Liver (tissue), 9 donors: ENCODE measurements around the gene GPATCH2. TPM values are rescaled to one million over a fixed set of nuclear protein-coding genes. Genes with fewer than 3 reads are reported as not detected.
A peak's percentile ranks its signal among the peaks of the same experiment; 100 is the strongest.

Experiments used
- DNase-seq: peaks from one replicate; pipeline ENCODE4 v3.0.0-alpha.2; 2017; ENCODE audit warnings: low spot score
- H3K27ac ChIP-seq, 2 donors: one replicate each; pipeline ENCODE4 v1.7.0; 2013; ENCODE audit warnings: inconsistent platforms in 2 of 2, low read length in 2 of 2, control low read depth in 1 of 2, low read depth in 1 of 2, mild to moderate bottlenecking in 1 of 2
- H3K27me3 ChIP-seq, 4 donors: one replicate each; pipeline versions ENCODE4 v1.6.1 to v1.7.0; 2013; ENCODE audit warnings: low read length in 3 of 4, inconsistent platforms in 1 of 4, mild to moderate bottlenecking in 1 of 4, moderate library complexity in 1 of 4; ENCODE audit not compliant: control insufficient read depth in 4 of 4, insufficient read depth in 4 of 4
- H3K36me3 ChIP-seq, 4 donors: one replicate each; pipeline versions ENCODE4 v1.6.1 to v1.7.0; 2013; ENCODE audit warnings: low read length in 3 of 4, mild to moderate bottlenecking in 3 of 4, low read depth in 1 of 4, moderate library complexity in 1 of 4; ENCODE audit not compliant: control insufficient read depth in 4 of 4, insufficient read depth in 3 of 4
- H3K4me1 ChIP-seq, 4 donors: one replicate each; pipeline versions ENCODE4 v1.6.1 to v1.7.0; 2013; ENCODE audit warnings: low read length in 3 of 4, mild to moderate bottlenecking in 3 of 4, moderate library complexity in 1 of 4; ENCODE audit not compliant: control insufficient read depth in 4 of 4, insufficient read depth in 4 of 4
- H3K4me3 ChIP-seq, 3 donors: one replicate each; pipeline versions ENCODE4 v1.6.1 to v1.7.0; 2013; ENCODE audit warnings: low read length in 3 of 3, control low read depth in 1 of 3, low read depth in 1 of 3, mild to moderate bottlenecking in 1 of 3
- H3K9ac ChIP-seq, 2 donors: one replicate each; pipeline ENCODE4 v1.7.0; 2013; ENCODE audit warnings: low read length in 2 of 2, mild to moderate bottlenecking in 2 of 2, moderate library complexity in 2 of 2, control low read depth in 1 of 2, low read depth in 1 of 2
- H3K9me3 ChIP-seq, 4 donors: one replicate each; pipeline versions ENCODE4 v1.6.1 to v1.7.0; 2013; ENCODE audit warnings: low read length in 3 of 4; ENCODE audit not compliant: control insufficient read depth in 4 of 4
- EGR1 ChIP-seq, 2 donors: IDR thresholded peaks; 2 replicates each; pipeline ENCODE4 v1.6.1; 2016 to 2018; ENCODE audit warnings: antibody characterized with exemption in 2 of 2, low read depth in 2 of 2
- FOXA1 ChIP-seq: IDR thresholded peaks from 2 replicates; pipeline ENCODE4 v1.6.1; 2016; ENCODE audit warnings: antibody characterized with exemption
- FOXA2 ChIP-seq: IDR thresholded peaks from 2 replicates; pipeline ENCODE4 v1.6.1; 2016; ENCODE audit warnings: antibody characterized with exemption
- GABPA ChIP-seq, 2 donors: IDR thresholded peaks in 1 of 2; conservative IDR thresholded peaks in 1 of 2; 2 replicates each; pipeline ENCODE4 v1.6.1; 2016; ENCODE audit warnings: antibody characterized with exemption in 2 of 2, mild to moderate bottlenecking in 1 of 2, moderate library complexity in 1 of 2
- HNF4A ChIP-seq, 2 donors: conservative IDR thresholded peaks; 2 replicates each; pipeline ENCODE4 v1.6.1; 2016; ENCODE audit warnings: antibody characterized with exemption in 2 of 2, mild to moderate bottlenecking in 2 of 2
- HNF4G ChIP-seq: IDR thresholded peaks from 2 replicates; pipeline ENCODE4 v1.6.1; 2016; ENCODE audit warnings: antibody characterized with exemption
- JUND ChIP-seq, 2 donors: IDR thresholded peaks; 2 replicates each; pipeline ENCODE4 v1.6.1; 2016; ENCODE audit warnings: antibody characterized with exemption in 2 of 2
- NR2F2 ChIP-seq: IDR thresholded peaks from 2 replicates; pipeline ENCODE4 v1.6.1; 2016; ENCODE audit warnings: antibody characterized with exemption
- RAD21 ChIP-seq, 2 donors: IDR thresholded peaks; 2 replicates each; pipeline ENCODE4 v1.6.1; 2016; ENCODE audit warnings: antibody characterized with exemption in 2 of 2, mild to moderate bottlenecking in 2 of 2
- RXRA ChIP-seq, 2 donors: IDR thresholded peaks; 2 replicates each; pipeline ENCODE4 v1.6.1; 2017 to 2018; ENCODE audit warnings: antibody characterized with exemption in 2 of 2, mild to moderate bottlenecking in 1 of 2
- SP1 ChIP-seq: IDR thresholded peaks from 2 replicates; pipeline ENCODE4 v1.6.1; 2018; ENCODE audit warnings: antibody characterized with exemption, mild to moderate bottlenecking
- TAF1 ChIP-seq: conservative IDR thresholded peaks from 2 replicates; pipeline ENCODE4 v1.6.1; 2016; ENCODE audit warnings: antibody characterized with exemption, mild to moderate bottlenecking
- YY1 ChIP-seq: IDR thresholded peaks from 2 replicates; pipeline ENCODE4 v1.6.1; 2016; ENCODE audit warnings: antibody characterized with exemption, mild to moderate bottlenecking
- WGBS: extraction: QIAGEN DNeasy Blood & Tissue Kit; methylation state at CpG from one replicate; pipeline ENCODE4 v1.1.7; 2013; 5-methylcytosine and 5-hydroxymethylcytosine counted together
- polyA plus RNA-seq, 2 donors: library from polyadenylated mRNA; stranded (reverse) in 1 of 2; unstranded in 1 of 2; fragments of 200-250 nt in 1 of 2; fragments of >200 nt in 1 of 2; fragmentation: Nextera tagmentation in 1 of 2; extraction: Ambion mirVana in 1 of 2; gene quantifications; one replicate each; pipeline versions ENCODE4 v1.2.1 to v1.2.3, GENCODE V29; 2013 to 2015
- total RNA-seq, 2 donors: library from RNA; depleted of rRNA; stranded (reverse); fragments of >200 nt; gene quantifications; one replicate each; pipeline ENCODE4 v1.2.3, GENCODE V29; 2014
- TF ChIP-seq, protein P1 (sequence below): IDR thresholded peaks from 2 replicates; pipeline ENCODE4 v1.6.1; 2016; ENCODE audit warnings: antibody characterized with exemption, mild to moderate bottlenecking
- TF ChIP-seq, protein P2 (sequence below): IDR thresholded peaks from 2 replicates; pipeline ENCODE4 v1.6.1; 2016; ENCODE audit warnings: antibody characterized with exemption
- TF ChIP-seq, protein P3 (sequence below): IDR thresholded peaks from 2 replicates; pipeline ENCODE4 v1.6.1; 2016; ENCODE audit warnings: antibody characterized with exemption
- TF ChIP-seq, protein P4 (sequence below): IDR thresholded peaks from 2 replicates; pipeline ENCODE4 v1.6.1; 2016; ENCODE audit warnings: antibody characterized with exemption
- TF ChIP-seq, protein P5 (sequence below): fragments of 150-350 bp; IDR thresholded peaks from 2 replicates; pipeline ENCODE4 v1.5.1; 2017; ENCODE audit warnings: improper control_type of control experiment, low read depth, low read length; ENCODE audit not compliant: missing input control
- donor health status: healthy.
- donor health status: healthy.
- donor health status: healthy.
- donor health status: healthy.
- donor health status: healthy.

The GPATCH2 gene
- total and polyA plus RNA-seq, 4 donors = 1.6 to 11.2 (median 5.8) TPM

DNA sequence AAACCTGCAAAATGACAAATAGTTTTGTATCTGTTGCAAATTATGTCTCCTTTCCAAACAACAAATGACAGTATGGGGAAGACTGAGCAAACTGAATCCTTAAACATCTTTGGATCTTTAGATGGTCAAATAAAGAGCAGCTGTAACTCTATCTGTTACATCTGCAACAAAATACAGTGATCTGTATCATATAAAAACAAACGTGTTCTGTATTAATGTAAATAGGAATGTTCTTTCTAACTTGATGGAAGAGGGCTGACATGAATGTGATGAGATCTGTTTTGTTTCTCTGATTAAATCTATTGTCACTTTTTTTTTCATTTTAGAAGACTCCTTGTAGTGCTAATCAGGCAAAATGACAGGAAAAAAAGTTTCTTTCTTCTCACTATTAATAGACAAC, 159.5 kb downstream of the GPATCH2 start (continued):
- TF ChIP-seq, protein P1, sequence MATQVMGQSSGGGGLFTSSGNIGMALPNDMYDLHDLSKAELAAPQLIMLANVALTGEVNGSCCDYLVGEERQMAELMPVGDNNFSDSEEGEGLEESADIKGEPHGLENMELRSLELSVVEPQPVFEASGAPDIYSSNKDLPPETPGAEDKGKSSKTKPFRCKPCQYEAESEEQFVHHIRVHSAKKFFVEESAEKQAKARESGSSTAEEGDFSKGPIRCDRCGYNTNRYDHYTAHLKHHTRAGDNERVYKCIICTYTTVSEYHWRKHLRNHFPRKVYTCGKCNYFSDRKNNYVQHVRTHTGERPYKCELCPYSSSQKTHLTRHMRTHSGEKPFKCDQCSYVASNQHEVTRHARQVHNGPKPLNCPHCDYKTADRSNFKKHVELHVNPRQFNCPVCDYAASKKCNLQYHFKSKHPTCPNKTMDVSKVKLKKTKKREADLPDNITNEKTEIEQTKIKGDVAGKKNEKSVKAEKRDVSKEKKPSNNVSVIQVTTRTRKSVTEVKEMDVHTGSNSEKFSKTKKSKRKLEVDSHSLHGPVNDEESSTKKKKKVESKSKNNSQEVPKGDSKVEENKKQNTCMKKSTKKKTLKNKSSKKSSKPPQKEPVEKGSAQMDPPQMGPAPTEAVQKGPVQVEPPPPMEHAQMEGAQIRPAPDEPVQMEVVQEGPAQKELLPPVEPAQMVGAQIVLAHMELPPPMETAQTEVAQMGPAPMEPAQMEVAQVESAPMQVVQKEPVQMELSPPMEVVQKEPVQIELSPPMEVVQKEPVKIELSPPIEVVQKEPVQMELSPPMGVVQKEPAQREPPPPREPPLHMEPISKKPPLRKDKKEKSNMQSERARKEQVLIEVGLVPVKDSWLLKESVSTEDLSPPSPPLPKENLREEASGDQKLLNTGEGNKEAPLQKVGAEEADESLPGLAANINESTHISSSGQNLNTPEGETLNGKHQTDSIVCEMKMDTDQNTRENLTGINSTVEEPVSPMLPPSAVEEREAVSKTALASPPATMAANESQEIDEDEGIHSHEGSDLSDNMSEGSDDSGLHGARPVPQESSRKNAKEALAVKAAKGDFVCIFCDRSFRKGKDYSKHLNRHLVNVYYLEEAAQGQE = no peak
- TF ChIP-seq TAF1 (no peak), RAD21 (IDR thresholded peaks at IDR 0.05) (no peak)
- TF ChIP-seq, protein P2, sequence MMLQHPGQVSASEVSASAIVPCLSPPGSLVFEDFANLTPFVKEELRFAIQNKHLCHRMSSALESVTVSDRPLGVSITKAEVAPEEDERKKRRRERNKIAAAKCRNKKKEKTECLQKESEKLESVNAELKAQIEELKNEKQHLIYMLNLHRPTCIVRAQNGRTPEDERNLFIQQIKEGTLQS = no peak

DNA sequence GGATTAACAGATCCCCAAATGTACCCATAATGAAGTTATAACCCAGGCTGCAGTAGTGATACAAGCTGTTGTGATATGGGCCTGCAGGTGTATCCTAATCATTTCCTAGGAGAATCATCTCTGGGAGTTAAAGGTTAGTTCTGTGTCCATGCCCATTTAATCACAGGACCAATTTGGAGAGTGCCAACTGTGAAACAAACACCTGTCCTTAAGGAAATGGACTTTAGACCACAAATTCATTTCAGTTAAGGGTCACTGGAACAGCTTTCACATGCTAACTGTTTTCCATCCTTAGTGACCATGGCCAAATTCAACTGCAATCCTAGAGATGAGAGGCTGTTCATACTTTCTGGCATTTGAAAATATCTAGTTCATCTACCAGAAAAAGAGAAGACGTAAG, 160.9 kb downstream of the GPATCH2 start:
- TF ChIP-seq RXRA (IDR thresholded peaks at IDR 0.05) (peak in 1 of 2 donors; percentile 27), HNF4A (conservative IDR thresholded peaks at IDR 0.05) (peak; percentile 75 to 80), GABPA (IDR thresholded peaks at IDR 0.05 in 1 of 2, conservative IDR thresholded peaks at IDR 0.05 in 1 of 2) (no peak), RAD21 (IDR thresholded peaks at IDR 0.05) (no peak), SP1 (peak; percentile 17)
- TF ChIP-seq, protein P3, sequence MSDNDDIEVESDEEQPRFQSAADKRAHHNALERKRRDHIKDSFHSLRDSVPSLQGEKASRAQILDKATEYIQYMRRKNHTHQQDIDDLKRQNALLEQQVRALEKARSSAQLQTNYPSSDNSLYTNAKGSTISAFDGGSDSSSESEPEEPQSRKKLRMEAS = no peak
- H3K9ac ChIP-seq = no peak overlapping the region
- no peaks in the 10 kb centered on the region for H3K4me1 ChIP-seq
- no peak overlapping the region for H3K27ac ChIP-seq
- no peaks in the 10 kb centered on the region for H3K27me3 ChIP-seq
- H3K4me3 ChIP-seq = no peak overlapping the region
- H3K36me3 ChIP-seq = no peaks in the 10 kb centered on the region
- DNase-seq = no peak
- H3K9me3 ChIP-seq = peaks cover 0 to 4% (median 3%) of the 10 kb centered on the region in 4 donors
- 93% methylated on average over 1 of the region's 1 CpG for WGBS

DNA sequence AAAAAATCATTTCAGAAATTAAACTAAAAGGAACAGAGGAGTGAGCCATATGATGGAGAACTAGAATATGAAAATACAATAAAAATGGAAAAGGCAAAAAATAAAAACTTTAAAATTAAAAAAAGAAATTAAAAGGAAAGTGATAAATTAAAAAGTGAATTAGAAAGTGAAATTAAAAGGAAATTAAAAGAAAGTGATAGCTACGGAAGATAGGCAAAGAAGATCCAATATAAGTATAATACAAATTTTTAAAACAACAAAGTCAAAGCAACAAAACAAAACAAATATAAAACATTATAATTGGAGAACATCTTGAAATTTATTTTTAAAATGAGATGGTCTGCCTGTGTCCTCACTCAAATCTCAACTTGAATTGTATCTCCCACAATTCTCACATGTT, 165.8 kb downstream of the GPATCH2 start:
- WGBS = 96% methylated on average over 1 of the region's 1 CpG
- Histone ChIP-seq H3K27me3 (no peaks in the 10 kb centered on the region), H3K27ac (no peak overlapping the region), H3K9ac (no peak overlapping the region), H3K36me3 (peaks cover 0 to 3% (median 0%) of the 10 kb centered on the region in 4 donors), H3K9me3 (peaks cover 0 to 4% (median 3%) of the 10 kb centered on the region in 4 donors), H3K4me1 (no peaks in the 10 kb centered on the region), H3K4me3 (no peak overlapping the region)
- TF ChIP-seq EGR1 (IDR thresholded peaks at IDR 0.05; ENCODE audit: low read depth in 2 of 2) (no peak), FOXA1 (no peak), YY1 (no peak), RXRA (IDR thresholded peaks at IDR 0.05) (no peak), TAF1 (no peak), JUND (IDR thresholded peaks at IDR 0.05) (no peak), NR2F2 (no peak), FOXA2 (no peak), HNF4G (no peak), SP1 (no peak), RAD21 (IDR thresholded peaks at IDR 0.05) (no peak)
- TF ChIP-seq, protein P4, sequence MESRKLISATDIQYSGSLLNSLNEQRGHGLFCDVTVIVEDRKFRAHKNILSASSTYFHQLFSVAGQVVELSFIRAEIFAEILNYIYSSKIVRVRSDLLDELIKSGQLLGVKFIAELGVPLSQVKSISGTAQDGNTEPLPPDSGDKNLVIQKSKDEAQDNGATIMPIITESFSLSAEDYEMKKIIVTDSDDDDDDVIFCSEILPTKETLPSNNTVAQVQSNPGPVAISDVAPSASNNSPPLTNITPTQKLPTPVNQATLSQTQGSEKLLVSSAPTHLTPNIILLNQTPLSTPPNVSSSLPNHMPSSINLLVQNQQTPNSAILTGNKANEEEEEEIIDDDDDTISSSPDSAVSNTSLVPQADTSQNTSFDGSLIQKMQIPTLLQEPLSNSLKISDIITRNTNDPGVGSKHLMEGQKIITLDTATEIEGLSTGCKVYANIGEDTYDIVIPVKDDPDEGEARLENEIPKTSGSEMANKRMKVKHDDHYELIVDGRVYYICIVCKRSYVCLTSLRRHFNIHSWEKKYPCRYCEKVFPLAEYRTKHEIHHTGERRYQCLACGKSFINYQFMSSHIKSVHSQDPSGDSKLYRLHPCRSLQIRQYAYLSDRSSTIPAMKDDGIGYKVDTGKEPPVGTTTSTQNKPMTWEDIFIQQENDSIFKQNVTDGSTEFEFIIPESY = no peak
- TF ChIP-seq, protein P2 = no peak
- TF ChIP-seq, protein P5, sequence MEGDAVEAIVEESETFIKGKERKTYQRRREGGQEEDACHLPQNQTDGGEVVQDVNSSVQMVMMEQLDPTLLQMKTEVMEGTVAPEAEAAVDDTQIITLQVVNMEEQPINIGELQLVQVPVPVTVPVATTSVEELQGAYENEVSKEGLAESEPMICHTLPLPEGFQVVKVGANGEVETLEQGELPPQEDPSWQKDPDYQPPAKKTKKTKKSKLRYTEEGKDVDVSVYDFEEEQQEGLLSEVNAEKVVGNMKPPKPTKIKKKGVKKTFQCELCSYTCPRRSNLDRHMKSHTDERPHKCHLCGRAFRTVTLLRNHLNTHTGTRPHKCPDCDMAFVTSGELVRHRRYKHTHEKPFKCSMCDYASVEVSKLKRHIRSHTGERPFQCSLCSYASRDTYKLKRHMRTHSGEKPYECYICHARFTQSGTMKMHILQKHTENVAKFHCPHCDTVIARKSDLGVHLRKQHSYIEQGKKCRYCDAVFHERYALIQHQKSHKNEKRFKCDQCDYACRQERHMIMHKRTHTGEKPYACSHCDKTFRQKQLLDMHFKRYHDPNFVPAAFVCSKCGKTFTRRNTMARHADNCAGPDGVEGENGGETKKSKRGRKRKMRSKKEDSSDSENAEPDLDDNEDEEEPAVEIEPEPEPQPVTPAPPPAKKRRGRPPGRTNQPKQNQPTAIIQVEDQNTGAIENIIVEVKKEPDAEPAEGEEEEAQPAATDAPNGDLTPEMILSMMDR = no peak
- TF ChIP-seq, protein P1 = no peak
- DNase-seq = no peak
